HFFc6 (cell line): ENCODE results near the gene NACA. TPM values are rescaled to one million over a fixed set of nuclear protein-coding genes. Genes with fewer than 3 reads are reported as not detected.

Experiments
- DNase-seq: peaks from one replicate; pipeline ENCODE4 v3.0.0-alpha.2; 2018
- H3K27ac Mint-ChIP-seq: 2 replicates; pipeline ENCODE4 v1.8.0; 2020; ENCODE audit warnings: mild to moderate bottlenecking, mixed read lengths
- H3K27me3 Mint-ChIP-seq: 2 replicates; pipeline ENCODE4 v1.8.0; 2021; ENCODE audit warnings: mild to moderate bottlenecking, moderate library complexity, mixed read lengths; ENCODE audit not compliant: insufficient read depth
- H3K36me3 Mint-ChIP-seq: 2 replicates; pipeline ENCODE4 v1.8.0; 2021; ENCODE audit warnings: low read depth, mixed read lengths
- H3K4me1 Mint-ChIP-seq: 2 replicates; pipeline ENCODE4 v1.8.0; 2020; ENCODE audit warnings: low read depth, mixed read lengths
- H3K4me3 Mint-ChIP-seq: 2 replicates; pipeline ENCODE4 v1.8.0; 2020; ENCODE audit warnings: mild to moderate bottlenecking, moderate library complexity, mixed read lengths
- H3K9me3 Mint-ChIP-seq: 2 replicates; pipeline ENCODE4 v1.8.0; 2020; ENCODE audit warnings: mild to moderate bottlenecking, mixed read lengths
- CTCF ChIP-seq: fragments of 200-600 bp; sonication (generic); IDR thresholded peaks from 2 replicates; pipeline ENCODE4 v1.5.0; 2021; ENCODE audit warnings: antibody characterized with exemption, mild to moderate bottlenecking
- total RNA-seq, 6 experiments: library from RNA; stranded (reverse); fragmentation: NEBNext Ultra II Directional; extraction: Animal tissue kit (Norgen Biotek cat#: 25700); gene quantifications; 2 replicates in 1 of 6; 3 replicates in 5 of 6; pipeline ENCODE4 v1.2.3, GENCODE V29; 2021

NACA gene
- total RNA-seq, 6 experiments from 2014 or later, result 716 to 840 (median 802) TPM

- peaks cover 48% of the 10 kb centered on the region for H3K36me3 Mint-ChIP-seq
Measured at GRCh38 chr12:56723352-56723751, 1.7 kb downstream of the NACA start.

GRCh38 chr12:56722832-56723231, 2.3 kb downstream of the NACA start:
- Mint-ChIP-seq H3K27me3 (peaks cover 9% of the 10 kb centered on the region), H3K4me1 (peaks cover 67% of the 10 kb centered on the region), H3K36me3 (peaks cover 48% of the 10 kb centered on the region), H3K4me3 (peak overlapping the region; percentile 100), H3K9me3 (no peaks in the 10 kb centered on the region), H3K27ac (peak overlapping the region; percentile 100)
- no peak for TF ChIP-seq CTCF
- DNase-seq, result no peak

More at GRCh38 chr12:56723352-56723751, 1.7 kb downstream of the NACA start:
- peak overlapping the region; percentile 100 for H3K27ac Mint-ChIP-seq
- peak overlapping the region; percentile 100 for H3K4me3 Mint-ChIP-seq
- peaks cover 67% of the 10 kb centered on the region for H3K4me1 Mint-ChIP-seq
- peaks cover 9% of the 10 kb centered on the region for H3K27me3 Mint-ChIP-seq
- no peaks in the 10 kb centered on the region for H3K9me3 Mint-ChIP-seq
- no peak; the same call in 1 of the 2 replicates for TF ChIP-seq CTCF
- DNase-seq, result no peak

GRCh38 chr12:56721721-56722120, 3.4 kb downstream of the NACA start:
- no peaks in the 10 kb centered on the region for H3K9me3 Mint-ChIP-seq
- peak overlapping the region; percentile 100 for H3K4me3 Mint-ChIP-seq
- peaks cover 9% of the 10 kb centered on the region for H3K27me3 Mint-ChIP-seq
- peaks cover 48% of the 10 kb centered on the region for H3K36me3 Mint-ChIP-seq
- H3K4me1 Mint-ChIP-seq, result peaks cover 67% of the 10 kb centered on the region
- DNase-seq, result no peak
- peak overlapping the region; percentile 100 for H3K27ac Mint-ChIP-seq
- TF ChIP-seq CTCF, result no peak

DNA sequence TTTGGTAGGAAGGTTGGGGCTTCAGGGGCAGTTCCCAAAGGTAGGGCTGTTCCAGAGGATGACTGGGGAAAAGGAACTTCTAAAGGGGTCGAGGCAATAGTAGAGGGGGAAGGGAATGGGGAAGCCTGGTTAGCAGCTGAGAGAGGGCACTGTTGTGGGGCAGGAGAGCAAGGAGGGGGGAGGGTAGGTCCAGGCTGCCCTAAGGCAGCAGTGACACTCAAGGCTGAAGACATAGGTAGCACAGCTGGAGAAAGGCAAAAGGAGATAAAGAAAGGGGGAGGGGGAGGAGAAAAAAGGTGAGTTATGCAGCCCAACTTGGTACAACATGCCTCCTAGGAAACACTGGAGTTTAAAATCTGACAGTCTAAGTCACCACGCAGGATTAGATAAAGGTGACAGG, 3.9 kb downstream of the NACA start:
- no peak for TF ChIP-seq CTCF
- Mint-ChIP-seq H3K27ac (peak overlapping the region; percentile 100), H3K4me3 (peak overlapping the region; percentile 100; the same call in 1 of the 2 replicates), H3K36me3 (peaks cover 51% of the 10 kb centered on the region), H3K27me3 (peaks cover 8% of the 10 kb centered on the region), H3K4me1 (peaks cover 70% of the 10 kb centered on the region), H3K9me3 (no peaks in the 10 kb centered on the region)
- no peak for DNase-seq

DNA sequence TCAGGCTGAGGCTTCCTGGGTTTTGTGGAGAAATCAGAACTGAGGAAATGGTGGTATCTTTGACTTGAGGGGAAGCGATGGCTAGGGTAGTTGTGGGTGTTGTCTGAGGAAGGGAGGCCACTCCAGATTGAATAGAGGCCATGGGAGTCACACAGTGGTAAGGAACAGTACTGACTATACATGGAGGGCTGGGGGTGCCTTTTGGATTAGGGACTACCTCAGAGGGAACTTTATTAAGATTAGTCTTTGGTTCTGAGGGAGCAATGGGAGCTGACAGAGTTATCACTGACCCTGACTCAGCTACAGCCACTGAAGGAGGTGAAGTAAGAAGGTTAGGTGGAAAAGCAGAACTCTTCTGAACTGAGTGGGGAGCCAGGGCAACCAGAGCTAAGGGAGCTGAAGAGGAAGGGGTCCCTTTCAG, 4.4 kb downstream of the NACA start:
- Mint-ChIP-seq H3K27ac (peak overlapping the region; percentile 57), H3K27me3 (peaks cover 8% of the 10 kb centered on the region)

More for the DNA sequence above, 4.4 kb downstream of the NACA start:
- Mint-ChIP-seq H3K4me3 (peak overlapping the region; percentile 100; the same call in 1 of the 2 replicates), H3K9me3 (no peaks in the 10 kb centered on the region), H3K36me3 (peaks cover 56% of the 10 kb centered on the region), H3K4me1 (peaks cover 70% of the 10 kb centered on the region)
- DNase-seq, result no peak
- no peak for TF ChIP-seq CTCF
